HL-60/S4 treated with phorbol 12-myristate 13-acetate at 8.2 ng/mL for 4 days and 3 days (cell line): ENCODE results near the gene JUP.

ENCODE experiments used
- in situ Hi-C: fragments of 300-500 bp; cut with MboI; formaldehyde crosslinking; loops from 2 replicates; pipeline ENCODE4 v1.15.0; 2022; ENCODE audit warnings: low sequenced_read_pairs

JUP gene

DNA sequence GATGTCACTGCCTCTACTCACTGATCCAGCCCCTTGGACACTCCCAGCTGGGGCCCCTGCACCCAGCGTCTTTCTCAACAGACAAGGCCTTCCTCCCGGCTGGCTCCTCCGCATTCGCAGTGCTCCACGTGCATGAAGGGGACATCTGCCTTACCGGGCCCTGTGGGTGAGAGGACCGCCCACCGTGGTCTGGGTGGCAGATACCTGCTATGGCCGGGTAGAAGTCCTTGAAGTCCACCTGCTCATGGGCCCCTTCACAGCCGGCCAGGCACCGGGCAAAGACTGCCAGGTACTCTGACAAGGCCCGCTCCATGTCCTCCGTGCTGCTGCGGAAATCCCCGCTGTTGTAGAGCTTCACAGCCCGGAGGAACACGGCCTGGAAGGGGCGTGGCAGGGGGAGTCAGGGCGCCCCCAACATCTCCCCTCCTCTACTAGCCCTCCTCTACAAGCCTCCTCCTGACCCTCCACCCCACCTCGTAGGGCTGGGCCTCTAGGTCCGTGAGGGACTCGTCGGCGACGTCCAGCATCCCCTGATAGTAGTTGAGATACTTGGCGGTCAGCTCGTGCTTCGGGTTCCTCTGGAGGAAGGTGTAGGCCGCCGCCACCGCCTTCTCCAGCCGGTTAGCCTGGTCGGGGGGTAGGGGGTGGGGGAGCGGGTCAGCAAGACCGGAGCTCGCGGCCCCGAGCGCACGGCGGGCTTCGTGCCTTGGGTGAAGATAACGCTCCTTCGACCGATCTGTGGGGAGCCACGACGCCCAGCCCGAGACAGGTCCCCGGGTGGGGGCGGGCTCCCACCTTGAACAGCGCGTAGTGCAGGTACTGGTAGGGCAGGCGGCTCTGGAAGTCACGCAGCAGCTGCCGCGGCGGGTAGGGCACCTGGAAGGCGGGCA is 24.4 kb upstream of the JUP start:
- in situ Hi-C loops = no loop called here

GRCh38 chr17:41806685-41807445 is 20.4 kb upstream of the JUP start:
- in situ Hi-C loops = no loop called here

GRCh38 chr17:41803049-41804020 is 16.8 kb upstream of the JUP start:
- in situ Hi-C loops = loop anchor here (5.0 kb wide), 1 partner anchor 66 kb away; no protein-coding TSS in a partner anchor

GRCh38 chr17:41801374-41802271 is 15.1 kb upstream of the JUP start:
- in situ Hi-C loops = loop anchor here (5.0 kb wide), 1 partner anchor 64 kb away; no protein-coding TSS in a partner anchor

- in situ Hi-C loops = loop anchor here (5.0 kb wide), 1 partner anchor 63 kb away; no protein-coding TSS in a partner anchor
These were observed 14.3 kb upstream of the JUP start for GRCh38 chr17:41800601-41801373.

- in situ Hi-C loops = no loop called here
These were observed 12.9 kb upstream of the JUP start for GRCh38 chr17:41799366-41799765.

DNA sequence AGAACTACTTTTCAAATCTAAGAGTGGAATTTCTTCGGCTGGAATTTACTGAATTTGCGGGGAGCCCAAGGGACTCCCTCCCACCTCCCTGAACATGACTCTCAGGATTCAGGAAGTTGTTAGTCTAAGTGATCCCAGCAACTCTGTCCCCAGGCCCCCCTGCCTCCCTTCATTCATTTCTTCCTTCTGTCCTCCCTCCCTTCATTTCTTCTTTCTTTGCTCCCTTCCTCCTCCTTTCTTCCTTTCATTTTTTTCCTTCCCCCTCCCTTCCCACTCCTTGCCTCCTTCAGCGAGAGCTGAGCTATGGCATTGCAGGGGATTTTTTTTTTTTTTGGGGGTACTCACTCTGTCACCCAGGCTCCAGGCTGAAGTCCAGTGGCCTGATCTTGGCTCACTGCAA is 10.9 kb upstream of the JUP start:
- in situ Hi-C loops = no loop called here

DNA sequence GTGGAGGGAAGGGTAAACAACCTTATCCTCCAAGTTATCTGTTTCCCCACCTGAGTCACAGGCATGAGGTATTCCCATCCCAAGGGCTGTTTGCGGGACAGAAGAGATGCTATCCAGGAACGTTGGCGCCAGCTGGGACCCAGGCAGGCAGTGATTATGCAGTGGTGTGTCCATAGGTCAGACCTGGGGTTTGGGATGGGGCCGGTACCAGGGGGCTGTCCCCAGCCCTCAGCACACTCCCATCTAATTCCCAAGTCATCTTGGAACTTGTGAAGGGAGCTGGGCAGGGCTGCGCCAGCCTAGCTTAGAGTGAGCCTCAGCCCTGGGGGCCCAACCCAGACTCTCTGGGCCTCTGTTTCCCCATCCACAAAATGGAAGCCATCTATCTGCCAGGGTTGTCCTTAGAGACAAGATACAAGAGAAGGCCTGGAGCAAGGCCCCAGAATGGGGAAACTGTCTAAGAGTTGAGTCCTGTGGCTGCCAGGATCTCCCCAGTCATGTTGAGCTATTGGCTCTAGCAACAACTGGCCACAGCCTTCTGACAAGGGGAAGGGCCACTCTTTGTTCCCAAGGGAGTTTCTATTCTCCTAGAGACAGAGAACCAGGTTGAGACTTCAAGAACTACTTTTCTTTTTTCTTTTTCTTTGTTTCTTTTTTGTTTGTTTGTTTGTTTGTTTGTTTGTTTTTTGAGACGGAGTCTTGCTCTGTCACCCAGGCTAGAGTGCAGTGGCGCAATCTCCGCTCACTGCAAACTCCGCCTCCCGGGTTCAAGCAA is 9.8 kb upstream of the JUP start:
- in situ Hi-C loops = no loop called here

DNA sequence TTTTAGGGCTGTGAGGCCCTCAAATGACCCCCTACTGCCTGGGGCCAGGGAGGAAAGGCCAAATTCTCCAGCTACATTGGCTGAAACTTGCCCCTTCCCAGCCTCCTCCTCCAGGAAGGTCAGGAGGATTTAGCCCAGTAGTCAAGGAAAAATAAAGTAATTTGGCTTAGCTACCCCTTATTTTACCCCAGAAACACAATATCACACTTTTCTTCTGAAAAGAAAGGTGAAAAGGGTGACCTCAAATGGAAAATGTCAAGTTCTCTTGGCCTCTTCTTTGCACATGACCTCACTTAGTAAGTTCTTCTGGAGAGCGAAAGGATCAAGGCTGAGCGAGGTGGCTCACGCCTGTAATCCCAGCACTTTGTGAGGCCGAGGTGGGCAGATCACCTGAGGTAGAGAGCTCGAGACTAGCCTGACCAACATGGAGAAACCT is 8.0 kb upstream of the JUP start:
- in situ Hi-C loops = no loop called here

DNA sequence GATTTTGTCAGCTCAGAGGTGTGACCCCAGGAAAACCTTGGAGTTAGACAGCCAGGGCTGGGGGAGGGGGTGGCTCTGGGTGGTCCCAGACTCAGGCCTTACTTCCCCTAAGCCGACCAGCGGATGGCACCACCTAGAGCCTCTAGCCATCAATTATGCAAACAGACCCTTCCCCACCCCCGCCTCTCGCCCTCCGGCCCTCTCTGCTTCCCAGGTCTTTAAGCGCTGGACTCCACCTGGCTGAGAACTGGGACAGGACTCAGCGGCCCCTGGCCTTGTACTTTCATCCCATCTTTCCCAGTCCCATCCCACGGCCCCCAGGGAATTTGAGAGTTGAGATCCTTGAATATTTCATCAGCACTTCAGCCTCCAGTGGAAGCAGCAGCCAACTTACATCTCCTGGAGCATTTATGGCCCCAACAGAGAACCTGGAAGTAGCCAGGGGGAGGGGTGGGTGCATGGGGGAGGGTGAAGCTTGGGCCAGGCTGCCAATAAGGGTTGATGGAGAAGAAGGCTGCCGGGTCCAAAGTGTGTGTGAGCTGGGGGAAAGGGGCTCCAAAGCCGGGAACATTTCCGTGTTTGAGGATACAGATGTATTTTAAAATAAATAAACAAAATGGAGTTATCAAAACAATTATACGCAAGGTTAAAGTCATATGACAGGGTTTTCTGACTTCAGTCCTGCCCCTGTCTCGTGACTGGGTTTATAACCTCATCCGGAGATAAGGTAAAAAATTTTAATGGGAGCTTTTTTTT is 7.5 kb upstream of the JUP start:
- in situ Hi-C loops = no loop called here

DNA sequence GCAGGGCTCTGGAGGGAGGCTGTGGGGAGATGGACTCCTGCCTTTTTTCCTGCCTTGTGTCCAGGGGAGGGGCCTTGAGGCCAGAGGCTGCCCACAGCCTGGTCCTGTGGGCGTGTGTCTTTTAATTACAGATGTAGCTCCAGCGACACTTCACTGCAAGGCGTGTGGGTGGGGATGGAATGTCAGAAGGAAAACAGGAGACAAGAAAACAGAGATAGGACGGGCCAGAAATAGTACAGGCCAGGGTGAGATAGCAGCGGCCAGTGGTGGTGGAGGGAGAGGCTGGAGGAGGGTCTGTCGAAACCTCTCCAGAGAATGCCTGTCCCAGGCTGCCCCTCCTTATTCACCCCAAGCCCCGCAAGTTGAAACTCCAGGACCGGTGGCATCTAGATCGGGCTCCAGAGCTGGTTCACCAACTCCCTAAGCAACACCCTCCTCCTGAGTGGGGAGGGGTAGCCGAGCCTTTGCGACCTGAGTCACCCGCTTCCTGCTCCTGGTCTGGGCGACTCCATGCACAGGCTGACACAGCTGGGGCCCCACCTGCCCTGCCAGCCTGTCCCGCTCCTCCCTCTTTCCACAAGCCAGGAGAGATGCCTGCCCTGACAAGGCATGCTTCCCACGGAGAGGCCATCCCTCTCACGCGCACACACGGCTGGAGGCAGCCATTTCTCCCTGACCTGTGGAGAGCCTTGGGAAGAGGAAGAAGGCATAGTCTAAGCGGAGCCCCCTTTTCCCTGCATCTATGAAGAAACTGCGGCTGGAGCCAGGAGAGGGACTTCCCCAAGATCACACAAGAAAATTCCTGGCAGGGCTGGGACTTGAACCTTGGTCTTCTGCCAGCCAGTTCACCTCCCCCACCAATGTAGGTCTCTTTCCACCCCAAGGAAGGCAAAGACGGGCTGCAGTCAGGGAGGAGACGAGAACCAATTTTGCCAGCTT is 6.6 kb upstream of the JUP start:
- in situ Hi-C loops = no loop called here

GRCh38 chr17:41787021-41787418 is 509 bp upstream of the JUP start:
- in situ Hi-C loops = no loop called here

- in situ Hi-C loops = no loop called here
These were observed 668 bp downstream of the JUP start for GRCh38 chr17:41785859-41786226.

GRCh38 chr17:41785091-41785858 is 1.2 kb downstream of the JUP start:
- in situ Hi-C loops = no loop called here

- in situ Hi-C loops = no loop called here
These were observed 2.2 kb downstream of the JUP start for GRCh38 chr17:41784207-41784744.
